H9 (cell line): Measurements from ENCODE around the gene GRWD1. TPM values are rescaled to one million over a fixed set of nuclear protein-coding genes. Genes with fewer than 3 reads are reported as not detected.

Source experiments
- DNase-seq: peaks from one replicate; pipeline ENCODE4 v3.0.0-alpha.2; 2017
- H2AFZ ChIP-seq: one replicate; pipeline ENCODE4 v1.6.1; 2013; ENCODE audit warnings: mild to moderate bottlenecking, low read length, control low read depth, moderate library complexity
- H2AK5ac ChIP-seq: 2 replicates; pipeline ENCODE4 v1.6.1; 2013; ENCODE audit warnings: low read length, control low read depth, mixed read lengths; ENCODE audit not compliant: insufficient read length
- H2BK120ac ChIP-seq: one replicate; pipeline ENCODE4 v1.6.1; 2013; ENCODE audit warnings: low read depth, mild to moderate bottlenecking, low read length, control low read depth, inconsistent platforms; ENCODE audit not compliant: poor library complexity, severe bottlenecking
- H2BK12ac ChIP-seq: 2 replicates; pipeline ENCODE4 v1.6.1; 2013; ENCODE audit warnings: low read length, control low read depth, mixed read lengths, low read depth; ENCODE audit not compliant: insufficient read length
- H2BK15ac ChIP-seq: 2 replicates; pipeline ENCODE4 v1.6.1; 2013; ENCODE audit warnings: low read depth, low read length, control low read depth
- H2BK20ac ChIP-seq: one replicate; pipeline ENCODE4 v1.6.1; 2013; ENCODE audit warnings: low read depth, mild to moderate bottlenecking, low read length, control low read depth, inconsistent platforms; ENCODE audit not compliant: poor library complexity, severe bottlenecking
- H2BK5ac ChIP-seq: 2 replicates; pipeline ENCODE4 v1.6.1; 2013; ENCODE audit warnings: low read length, control low read depth, mixed read lengths; ENCODE audit not compliant: insufficient read length
- H3K14ac ChIP-seq: 2 replicates; pipeline ENCODE4 v1.6.1; 2013; ENCODE audit warnings: low read length, control low read depth; ENCODE audit not compliant: insufficient read depth
- H3K18ac ChIP-seq: 2 replicates; pipeline ENCODE4 v1.6.1; 2013; ENCODE audit warnings: low read depth, mild to moderate bottlenecking, mixed read lengths, low read length, control low read depth; ENCODE audit not compliant: insufficient read length
- H3K23ac ChIP-seq: 2 replicates; pipeline ENCODE4 v1.6.1; 2013; ENCODE audit warnings: low read length, control low read depth, mixed read lengths, low read depth; ENCODE audit not compliant: insufficient read length
- H3K23me2 ChIP-seq: 2 replicates; pipeline ENCODE4 v1.6.1; 2013; ENCODE audit warnings: low read depth, mild to moderate bottlenecking, mixed read lengths, low read length, control low read depth; ENCODE audit not compliant: insufficient read length, poor library complexity, severe bottlenecking
- H3K27ac ChIP-seq: 2 replicates; pipeline ENCODE4 v1.5.1; 2013; ENCODE audit warnings: low read length, control low read depth, mixed read lengths, low read depth; ENCODE audit not compliant: insufficient read length
- H3K27me3 ChIP-seq: 2 replicates; pipeline ENCODE4 v1.6.1; 2013; ENCODE audit warnings: low read length, control low read depth, inconsistent platforms; ENCODE audit not compliant: insufficient read depth
- H3K4ac ChIP-seq: 2 replicates; pipeline ENCODE4 v1.6.1; 2013; ENCODE audit warnings: low read depth, mild to moderate bottlenecking, control low read depth, inconsistent platforms, low read length, moderate library complexity
- H3K4me1 ChIP-seq: 2 replicates; pipeline ENCODE4 v1.6.1; 2013; ENCODE audit warnings: low read length, control low read depth, inconsistent platforms; ENCODE audit not compliant: insufficient read depth
- H3K4me2 ChIP-seq: 2 replicates; pipeline ENCODE4 v1.6.1; 2013; ENCODE audit warnings: low read length, control low read depth, mixed read lengths; ENCODE audit not compliant: insufficient read length, insufficient read depth
- H3K56ac ChIP-seq: 2 replicates; pipeline ENCODE4 v1.6.1; 2013; ENCODE audit warnings: low read depth, mild to moderate bottlenecking, mixed read lengths, low read length, control low read depth; ENCODE audit not compliant: insufficient read length
- H3K79me1 ChIP-seq: 2 replicates; pipeline ENCODE4 v1.6.1; 2013; ENCODE audit warnings: low read depth, mild to moderate bottlenecking, moderate library complexity, low read length, control low read depth, inconsistent platforms; ENCODE audit not compliant: insufficient read depth, poor library complexity, severe bottlenecking
- H3K79me2 ChIP-seq: 2 replicates; pipeline ENCODE4 v1.6.1; 2013; ENCODE audit warnings: low read length, control low read depth, inconsistent platforms; ENCODE audit not compliant: insufficient read depth
- H3K9ac ChIP-seq: 2 replicates; pipeline ENCODE4 v1.6.1; 2013; ENCODE audit warnings: low read length, control low read depth, mixed read lengths; ENCODE audit not compliant: insufficient read length; ENCODE audit errors: extremely low read depth
- H3K9me3 ChIP-seq: one replicate; pipeline ENCODE4 v1.6.1; 2013; ENCODE audit warnings: low read depth, low read length, inconsistent platforms; ENCODE audit not compliant: control insufficient read depth
- H3T11ph ChIP-seq: one replicate; pipeline ENCODE4 v1.6.1; 2013; ENCODE audit warnings: mild to moderate bottlenecking, low read length, control low read depth, inconsistent platforms
- H4K20me1 ChIP-seq: one replicate; pipeline ENCODE4 v1.6.1; 2013; ENCODE audit not compliant: control insufficient read depth, insufficient read length, insufficient read depth
- H4K5ac ChIP-seq: 2 replicates; pipeline ENCODE4 v1.6.1; 2013; ENCODE audit warnings: low read depth, mild to moderate bottlenecking, mixed read lengths, low read length, control low read depth; ENCODE audit not compliant: insufficient read length
- H4K8ac ChIP-seq: replicated peaks from 2 replicates; pipeline ENCODE4 v1.6.1; 2013; ENCODE audit warnings: low read length, control low read depth, mixed read lengths, low read depth; ENCODE audit not compliant: insufficient read length
- H4K91ac ChIP-seq: 2 replicates; pipeline ENCODE4 v1.6.1; 2013; ENCODE audit warnings: low read depth, mild to moderate bottlenecking, moderate library complexity, mixed read lengths, low read length, control low read depth; ENCODE audit not compliant: insufficient read length
- H3K27ac Mint-ChIP-seq, 3 experiments: 2 replicates in 2 of 3; 3 replicates in 1 of 3; pipeline ENCODE4 v1.8.0; 2020 to 2021; ENCODE audit warnings: mixed read lengths in 3 of 3, mild to moderate bottlenecking in 1 of 3, moderate library complexity in 1 of 3
- H3K27me3 Mint-ChIP-seq: 2 replicates; pipeline ENCODE4 v1.8.0; 2021; ENCODE audit warnings: low read depth, mild to moderate bottlenecking, moderate library complexity, mixed read lengths
- H3K36me3 Mint-ChIP-seq, 3 experiments: 2 replicates in 2 of 3; 3 replicates in 1 of 3; pipeline ENCODE4 v1.8.0; 2020 to 2021; ENCODE audit warnings: low read depth in 3 of 3, mixed read lengths in 3 of 3; ENCODE audit not compliant: insufficient read depth in 1 of 3
- H3K4me1 Mint-ChIP-seq, 2 experiments: 2 replicates each; pipeline ENCODE4 v1.8.0; 2020; ENCODE audit warnings: mixed read lengths in 2 of 2
- H3K4me3 Mint-ChIP-seq, 2 experiments: 2 replicates in 1 of 2; 3 replicates in 1 of 2; pipeline ENCODE4 v1.8.0; 2020 to 2021; ENCODE audit warnings: mild to moderate bottlenecking in 2 of 2, mixed read lengths in 2 of 2, moderate library complexity in 1 of 2
- H3K9me3 Mint-ChIP-seq, 2 experiments: 2 replicates in 1 of 2; 3 replicates in 1 of 2; pipeline ENCODE4 v1.8.0; 2020; ENCODE audit warnings: mild to moderate bottlenecking in 2 of 2, mixed read lengths in 2 of 2, moderate library complexity in 1 of 2
- CTCF ChIP-seq: fragments of 200-600 bp; sonication (generic); conservative IDR thresholded peaks from 3 replicates; pipeline ENCODE4 v1.8.0; 2021; ENCODE audit warnings: antibody characterized with exemption, mild to moderate bottlenecking
- WGBS: extraction: QIAGEN DNeasy Blood & Tissue Kit; methylation state at CpG from one replicate; pipeline ENCODE4 v1.1.7; 2013; ENCODE audit warnings: missing lambda C conversion rate, low lambda C conversion rate, mixed read lengths; ENCODE audit not compliant: insufficient read length; ENCODE audit errors: extremely low coverage; 5-methylcytosine and 5-hydroxymethylcytosine counted together
- total RNA-seq: library from RNA; stranded (reverse); gene quantifications from 2 replicates; pipeline ENCODE4 v1.2.1, GENCODE V29; 2021

The GRWD1 gene
- total RNA-seq, 1 experiment from 2014 or later = 92.0 TPM

DNA sequence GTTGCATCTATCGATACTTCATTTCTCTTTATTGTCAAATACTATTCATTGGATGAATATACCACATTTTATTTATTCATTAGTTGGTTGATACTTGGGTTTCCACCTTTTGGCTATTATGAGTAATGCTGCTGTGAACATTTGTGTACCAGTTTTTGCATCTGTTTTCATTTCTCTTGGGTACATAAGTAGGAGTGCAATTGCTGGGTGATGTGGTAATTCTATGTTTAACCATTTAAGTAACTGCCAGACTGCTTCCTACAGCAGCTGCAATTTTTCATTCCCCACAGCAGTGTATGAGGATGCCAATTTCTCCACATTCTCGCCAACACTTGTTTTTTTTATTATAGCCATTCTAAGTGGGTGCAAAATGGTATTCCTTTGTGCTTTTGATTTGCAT, 12.2 kb downstream of the GRWD1 start:
- WGBS = no CpG with 5 or more reads among the region's 2 CpGs
- Histone ChIP-seq H3K79me2 (no peaks in the 10 kb centered on the region), H3K27me3 (no peaks in the 10 kb centered on the region), H3K27ac (no peak overlapping the region), H3K9ac (no peak overlapping the region), H2AK5ac (no peak overlapping the region), H2BK5ac (no peak overlapping the region), H3K4me2 (no peak overlapping the region), H3K56ac (no peak overlapping the region), H3K23me2 (no peaks in the 10 kb centered on the region), H2BK12ac (no peak overlapping the region), H3K4ac (no peak overlapping the region), H3K79me1 (no peaks in the 10 kb centered on the region), H3K9me3 (no peaks in the 10 kb centered on the region), H4K91ac (no peak overlapping the region), H3K18ac (no peak overlapping the region), H3T11ph (no peak overlapping the region), H2AFZ (no peak overlapping the region), H4K8ac (no peak overlapping the region), H2BK20ac (no peak overlapping the region), H3K14ac (no peak overlapping the region), H4K5ac (no peak overlapping the region), H3K4me1 (no peaks in the 10 kb centered on the region), H2BK120ac (no peak overlapping the region), H2BK15ac (no peak overlapping the region), H3K23ac (no peak overlapping the region), H4K20me1 (no peaks in the 10 kb centered on the region)
- Mint-ChIP-seq H3K9me3 (no peaks in the 10 kb centered on the region; a peak in 1 of 5 replicates), H3K27ac (no peak overlapping the region), H3K4me1 (peaks cover 9% of the 10 kb centered on the region in 2 experiments; a peak in 3 of 4 replicates), H3K27me3 (no peaks in the 10 kb centered on the region), H3K36me3 (peaks cover 16 to 59% (median 29%) of the 10 kb centered on the region in 3 experiments; a peak in 6 of 7 replicates), H3K4me3 (no peak overlapping the region)
- no peak for TF ChIP-seq CTCF
- DNase-seq = no peak
